Muscle of leg (tissue), 9 donors: Measurements from ENCODE around the gene SQSTM1. TPM values are rescaled to one million over a fixed set of nuclear protein-coding genes. Genes with fewer than 3 reads are reported as not detected.

Experiments
- polyA plus RNA-seq, 8 donors: library from polyadenylated mRNA; unstranded; fragments of 120-200 nt; gene quantifications; one replicate each; pipeline versions ENCODE4 v1.2.1 to v1.2.3, GENCODE V29; 2013; ENCODE audit warnings: inconsistent platforms in 1 of 8, low replicate concordance in 1 of 8; ENCODE audit not compliant: insufficient read length in 8 of 8, insufficient read depth in 1 of 8
- total RNA-seq: library from RNA; stranded (reverse); fragments of 120-200 nt; gene quantifications from one replicate; pipeline ENCODE4 v1.2.4, GENCODE V29; 2013

SQSTM1 gene
- total and polyA plus RNA-seq, 9 donors = 61.2 to 75.9 (median 71.1) TPM

Other genes starting within 250 kb of the SQSTM1 start
- 396 TPM for gene HNRNPH1, start 197.2 kb upstream of the SQSTM1 start, total RNA-seq
- gene HNRNPH1, start 197.2 kb upstream of the SQSTM1 start, polyA plus RNA-seq = 100 to 1,000 TPM; 430 to 829 (median 580) TPM
- not detected for gene CBY3, start 139.9 kb upstream of the SQSTM1 start, total RNA-seq
- under 1 TPM in 7 of 8 donors, not detected in 1; 0.39 to 0.63 (median 0.61) TPM for gene CBY3, start 139.9 kb upstream of the SQSTM1 start, polyA plus RNA-seq
- 202 TPM for gene CANX, start 121.9 kb upstream of the SQSTM1 start, total RNA-seq
- 100 to 1,000 TPM; 176 to 267 (median 213) TPM for gene CANX, start 121.9 kb upstream of the SQSTM1 start, polyA plus RNA-seq
- 11.3 TPM for gene MAML1, start 88.1 kb upstream of the SQSTM1 start, total RNA-seq
- gene MAML1, start 88.1 kb upstream of the SQSTM1 start, polyA plus RNA-seq = 10 to 100 TPM; 21.2 to 35.1 (median 27.2) TPM
- gene LTC4S, start 26.9 kb upstream of the SQSTM1 start, total RNA-seq = 2.3 TPM
- 1 to 10 TPM; 2.3 to 4.6 (median 3.6) TPM for gene LTC4S, start 26.9 kb upstream of the SQSTM1 start, polyA plus RNA-seq
- gene MGAT4B, start 14.0 kb upstream of the SQSTM1 start, total RNA-seq = 34.4 TPM
- gene MGAT4B, start 14.0 kb upstream of the SQSTM1 start, polyA plus RNA-seq = 10 to 100 TPM; 66.8 to 83.8 (median 73.2) TPM
- 20.2 TPM for gene MRNIP, start 37.9 kb downstream of the SQSTM1 start, total RNA-seq
- 10 to 100 TPM; 10.7 to 18.4 (median 15.8) TPM for gene MRNIP, start 37.9 kb downstream of the SQSTM1 start, polyA plus RNA-seq
- 20.1 TPM for gene TBC1D9B, start 87.0 kb downstream of the SQSTM1 start, total RNA-seq
- 10 to 100 TPM; 45.1 to 71.7 (median 57.4) TPM for gene TBC1D9B, start 87.0 kb downstream of the SQSTM1 start, polyA plus RNA-seq